K562 (cell line): ENCODE measurements around the gene P2RX5. TPM values are rescaled to one million over a fixed set of nuclear protein-coding genes. Genes with fewer than 3 reads are reported as not detected.

Source experiments
- ATAC-seq: fragments of 200-7000 bp; cut with Tn5 transposase; 3 replicates; pipeline ENCODE4 v1.9.1; 2020; ENCODE audit warnings: moderate library complexity
- BruUV-seq: library from RNA; stranded (reverse); fragments of 400-500 nt; replicated peaks from 2 replicates; lab custom pipeline; 2021; lab: Mats Ljungman, UMichigan
- CTCF ChIA-PET: fragments of 300-600 bp; formaldehyde crosslinking; extraction: SDS; loops from one replicate; lab custom pipeline; 2021; ENCODE audit warnings: low intra/inter-chr PET ratio; lab: Yijun Ruan, JAX
- POLR2A ChIA-PET: fragments of 300-600, 350-650 bp; sonication (Branson Sonifier 250); formaldehyde crosslinking; extraction: SDS; loops from one replicate; lab custom pipeline; 2021; ENCODE audit warnings: antibody characterized with exemption, inconsistent platforms; lab: Yijun Ruan, JAX
- DNase-seq, 4 experiments: peaks; one replicate each; pipeline versions ENCODE4 v3.0.0 to v3.0.0-alpha.2; 2011 to 2018; ENCODE audit warnings: low spot score in 3 of 4, mixed read lengths in 3 of 4; ENCODE audit errors: extremely low read depth in 1 of 4
- FAIRE-seq: peaks from 2 replicates; lab custom pipeline; 2011; peaks lifted over from hg19 to GRCh38; lab: Jason Lieb, UNC
- H2AFZ ChIP-seq: 2 replicates; pipeline ENCODE4 v1.6.0; 2011; ENCODE audit warnings: low read depth, low read length, control low read depth, inconsistent platforms
- H3K27ac ChIP-seq: fragments of 200-600 bp; 3 replicates; pipeline ENCODE4 v1.8.0; 2011; ENCODE audit warnings: low read depth, mild to moderate bottlenecking, control low read depth, inconsistent platforms, low read length, moderate library complexity, mixed read lengths; ENCODE audit errors: extremely low read depth
- H3K27me3 ChIP-seq, 2 experiments: fragments of 300-600 bp in 1 of 2; 2 replicates in 1 of 2; 3 replicates in 1 of 2; pipeline versions ENCODE4 v1.6.0 to v1.8.0; 2011; ENCODE audit warnings: inconsistent platforms in 2 of 2, low read length in 2 of 2, mild to moderate bottlenecking in 1 of 2, mixed read lengths in 1 of 2, moderate library complexity in 1 of 2; ENCODE audit not compliant: control insufficient read depth in 2 of 2, insufficient read depth in 2 of 2
- H3K36me3 ChIP-seq: fragments of 300-600 bp; 3 replicates; pipeline ENCODE4 v1.8.0; 2011; ENCODE audit warnings: mild to moderate bottlenecking, low read length, inconsistent platforms; ENCODE audit not compliant: control insufficient read depth, insufficient read depth
- H3K4me1 ChIP-seq, 2 experiments: fragments of 200-600 bp in 1 of 2; replicated peaks in 1 of 2; 2 replicates in 1 of 2; 3 replicates in 1 of 2; pipeline versions ENCODE4 v1.5.1 to v1.8.0; 2011; ENCODE audit warnings: inconsistent platforms in 2 of 2, low read length in 2 of 2, mild to moderate bottlenecking in 1 of 2, mixed read lengths in 1 of 2, moderate library complexity in 1 of 2; ENCODE audit not compliant: control insufficient read depth in 2 of 2, insufficient read depth in 2 of 2
- H3K4me2 ChIP-seq: 2 replicates; pipeline ENCODE4 v1.6.1; 2011; ENCODE audit warnings: low read length, control low read depth, inconsistent platforms, mixed read lengths; ENCODE audit not compliant: insufficient read depth
- H3K4me3 ChIP-seq: fragments of 200-600 bp; sonication (generic), shearing (Covaris generic); 2 replicates; pipeline ENCODE4 v1.5.1; 2016; ENCODE audit warnings: control low read depth, inconsistent platforms
- H3K79me2 ChIP-seq: fragments of 200-600 bp; 3 replicates; pipeline ENCODE4 v1.8.0; 2011; ENCODE audit warnings: low read length, inconsistent platforms; ENCODE audit not compliant: control insufficient read depth, insufficient read depth
- H3K9ac ChIP-seq, 2 experiments: 2 replicates each; pipeline versions ENCODE4 v1.6.0 to v1.6.1; 2011; ENCODE audit warnings: low read depth in 2 of 2, low read length in 2 of 2, control low read depth in 1 of 2, inconsistent platforms in 1 of 2, mild to moderate bottlenecking in 1 of 2, mixed read lengths in 1 of 2; ENCODE audit not compliant: insufficient read depth in 1 of 2
- H3K9me1 ChIP-seq: one replicate; pipeline ENCODE4 v1.6.0; 2011; ENCODE audit warnings: inconsistent platforms, mild to moderate bottlenecking, low read length, moderate library complexity; ENCODE audit not compliant: control insufficient read depth, insufficient read depth
- H3K9me3 ChIP-seq: replicated peaks from 2 replicates; pipeline ENCODE4 v1.5.1; 2011; ENCODE audit warnings: low read depth, low read length, inconsistent platforms; ENCODE audit not compliant: control insufficient read depth, insufficient read depth
- H4K20me1 ChIP-seq: replicated peaks from 2 replicates; pipeline ENCODE4 v1.6.1; 2011; ENCODE audit warnings: low read length, inconsistent platforms, mixed read lengths; ENCODE audit not compliant: control insufficient read depth, insufficient read depth
- AFF1 ChIP-seq, 2 experiments: fragments of 450-650 bp; IDR thresholded peaks; 2 replicates each; pipeline ENCODE4 v1.6.1; 2018; ENCODE audit warnings: mild to moderate bottlenecking in 2 of 2, low read depth in 1 of 2; ENCODE audit not compliant: partially characterized antibody in 2 of 2
- MCM3 ChIP-seq: fragments of 450-650 bp; IDR thresholded peaks from 2 replicates; pipeline ENCODE4 v1.6.1; 2016
- REST ChIP-seq, 2 experiments: fragments of 450-650 bp; formaldehyde crosslinking in 1 of 2; IDR thresholded peaks; 2 replicates each; pipeline versions ENCODE4 v1.4.0 to v1.6.1; 2014 to 2020; ENCODE audit warnings: mild to moderate bottlenecking in 2 of 2, borderline replicate concordance in 1 of 2, low read depth in 1 of 2
- ZFP36 ChIP-seq: fragments of 150-350 bp; IDR thresholded peaks from 2 replicates; pipeline ENCODE4 v1.6.1; 2018; ENCODE audit warnings: low read length, low read depth; ENCODE audit not compliant: partially characterized antibody
- ZNF282 ChIP-seq: sonication (generic); formaldehyde crosslinking; IDR thresholded peaks from 2 replicates; pipeline ENCODE4 v1.8.1; 2023; ENCODE audit warnings: missing genetic modification reagents
- WGBS: fragments of 100-300 bp; shearing (Covaris generic); methylation state at CpG from one replicate; pipeline ENCODE4 v1.1.6; 2016; ENCODE audit warnings: low coverage, mixed read lengths; ENCODE audit not compliant: insufficient coverage; ENCODE audit errors: missing lambda C conversion rate; 5-methylcytosine and 5-hydroxymethylcytosine counted together
- in situ Hi-C: fragments of 300-500 bp; cut with MboI; formaldehyde crosslinking; loops from 4 replicates; pipeline ENCODE4 v1.15.0; 2018; ENCODE audit warnings: inconsistent platforms, mixed read lengths
- intact Hi-C: fragments of 100-400 bp; cut with micrococcal nuclease; formaldehyde crosslinking; loops from 2 replicates; pipeline ENCODE4 v1.14.2; 2022
- polyA plus RNA-seq, 8 experiments: library from polyadenylated mRNA; depleted of rRNA in 4 of 8; stranded (reverse) in 5 of 8; unstranded in 3 of 8; fragments of >200 nt; fragmentation: Nextera tagmentation in 2 of 8; fragmentation: Illumina TruSeq in 1 of 8; extraction: Ambion mirVana in 2 of 8; extraction: Trizol in 1 of 8; gene quantifications; 2 replicates each; pipeline versions ENCODE4 v1.2.1 to v1.2.3, GENCODE V29; 2011 to 2014; ENCODE audit warnings: inconsistent platforms in 1 of 8, missing spikeins in 1 of 8
- total RNA-seq, 7 experiments: library from RNA; depleted of rRNA in 6 of 7; stranded (reverse); fragments of >200 nt in 6 of 7; fragmentation: Illumina TruSeq in 2 of 7; extraction: Trizol in 2 of 7; gene quantifications; 2 replicates each; pipeline versions ENCODE4 v1.2.1 to v1.2.3, GENCODE V29; 2011 to 2021; ENCODE audit warnings: low replicate concordance in 1 of 7

The P2RX5 gene
- total and polyA plus RNA-seq, 9 of the 15 experiments (the other 6 are each of a cell fraction or from before 2014, with no cell fraction given): 0.31 to 4.0 (median 1.3) TPM

GRCh38 chr17:3724378-3725077 lies 28.6 kb upstream of the P2RX5 start:
- FAIRE-seq: no peak

More at GRCh38 chr17:3724378-3725077, 28.6 kb upstream of the P2RX5 start:
- Histone ChIP-seq H3K9me1 (no peaks in the 10 kb centered on the region), H2AFZ (peak overlapping the region; percentile 98), H4K20me1 (no peaks in the 10 kb centered on the region; the same call in 1 of the 2 replicates), H3K4me3 (peak overlapping the region; percentile 86), H3K79me2 (peaks cover 49% of the 10 kb centered on the region), H3K27me3 (no peaks in the 10 kb centered on the region), H3K27ac (peak overlapping the region; percentile 92), H3K36me3 (peaks cover 32% of the 10 kb centered on the region), H3K9me3 (no peaks in the 10 kb centered on the region), H3K9ac (peak overlapping the region; percentile 92 to 100), H3K4me1 (peaks cover 19% of the 10 kb centered on the region in 2 experiments), H3K4me2 (peak overlapping the region; percentile 95)
- DNase-seq (no peak), ATAC-seq (no peak)
- intact Hi-C loops: no loop called here
- CTCF ChIA-PET: no interaction called here
- in situ Hi-C loops: no loop called here
- no TSS peak for BruUV-seq
- POLR2A ChIA-PET: interaction anchor here (0.5 to 1.4 kb wide), 5 partner anchors 8 to 1746 kb away, joined by 3 to 4 read pairs (median 3); no protein-coding TSS in a partner anchor
- WGBS: 10% methylated on average over 24 of the region's 27 CpGs
- TF ChIP-seq ZFP36 (peak; percentile 16), ZNF282 (CRISPR knock-in tag) (0 out of 2 replicates have a peak, but pooled peaks have one; percentile 8), MCM3 (no peak), AFF1 (IDR thresholded peaks at IDR 0.05; ENCODE audit: low read depth in 1 of 2, partially characterized antibody in 2 of 2) (no peak), REST (IDR thresholded peaks at IDR 0.05; ENCODE audit: borderline replicate concordance) (peak; percentile 31), REST (CRISPR knock-in tag; IDR thresholded peaks at IDR 0.05; ENCODE audit: low read depth) (no peak)
